NCI-H2227 (cell line): ENCODE measurements around the gene STAT5A.

ENCODE experiments used
- DNase-seq: peaks from one replicate; lab custom pipeline; 2025; ENCODE audit not compliant: unreplicated experiment; lab: John Stamatoyannopoulos, UW

STAT5A gene

DNA sequence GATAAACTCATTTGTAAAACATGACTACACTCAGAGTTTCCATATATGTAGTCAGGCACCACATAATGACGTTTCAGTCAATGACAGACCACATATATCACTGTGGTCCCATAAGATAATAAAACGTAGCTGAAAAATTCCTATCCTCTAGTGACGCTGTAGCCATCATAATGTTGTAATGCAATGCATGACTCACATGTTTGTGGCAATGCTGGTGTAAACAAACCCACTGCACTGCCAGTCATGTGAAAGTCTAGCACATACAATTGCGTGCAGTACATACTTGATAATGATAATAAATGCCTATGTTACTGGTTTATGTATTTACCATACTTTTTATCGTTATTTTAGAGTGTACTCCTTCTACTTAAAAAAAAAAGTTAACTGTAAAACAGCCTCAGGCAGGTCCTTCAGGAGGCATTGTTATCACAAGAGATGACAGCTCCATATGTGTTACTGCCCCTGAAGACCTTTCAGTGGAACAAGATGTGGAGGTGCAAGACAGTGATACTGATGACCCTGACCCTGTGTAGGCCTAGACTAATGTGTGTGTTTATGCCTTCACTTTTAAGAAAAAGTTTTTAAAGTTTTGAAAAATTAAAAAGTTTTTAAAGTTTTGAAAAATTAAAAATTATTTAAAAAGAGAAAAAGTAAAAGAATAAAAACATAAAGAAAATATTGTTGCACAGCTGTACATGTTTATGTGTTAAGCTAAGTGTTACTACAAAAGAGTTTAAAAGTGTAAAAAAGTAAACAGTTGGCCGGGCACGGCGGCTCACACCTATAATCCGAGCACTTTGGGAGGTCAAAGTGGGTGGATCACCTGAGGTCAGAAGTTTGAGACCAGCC, 21.2 kb upstream of the STAT5A start:
- no peak for DNase-seq

DNA sequence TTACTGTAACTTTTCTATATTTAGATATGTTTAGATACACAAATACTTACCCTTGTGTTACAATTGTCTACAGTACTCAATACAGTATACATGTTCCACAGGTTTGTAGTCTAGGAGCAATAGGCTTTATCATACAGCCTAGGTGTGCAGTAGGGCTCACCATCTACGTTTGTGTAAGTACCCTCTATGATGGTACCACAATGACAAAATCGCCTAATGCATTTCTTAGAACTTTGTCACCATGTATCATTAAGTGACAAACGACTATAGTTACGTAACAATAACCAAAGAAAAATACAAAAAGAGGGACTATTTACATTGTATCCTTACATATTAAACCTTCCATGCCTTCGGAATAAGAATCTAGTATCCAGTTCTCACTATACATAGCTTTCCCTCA, 20.1 kb upstream of the STAT5A start:
- no peak for DNase-seq

DNA sequence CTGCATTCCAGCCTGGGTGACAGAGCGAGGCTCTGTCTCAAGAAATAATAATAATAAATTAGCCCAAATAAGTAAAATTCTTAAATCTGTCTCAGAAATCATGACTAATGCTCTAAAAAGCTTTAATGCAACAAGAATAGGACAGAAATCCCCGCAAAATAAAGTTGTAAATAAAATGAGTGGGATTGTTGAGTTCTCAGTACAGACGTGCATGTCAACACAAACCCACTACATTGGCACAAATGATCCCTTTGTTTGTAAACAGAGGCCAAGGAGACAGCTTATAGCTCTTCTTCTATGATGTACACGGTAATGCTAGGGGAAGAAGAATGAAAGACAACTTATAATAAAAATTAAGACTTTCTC, 18.1 kb upstream of the STAT5A start:
- no peak for DNase-seq

DNA sequence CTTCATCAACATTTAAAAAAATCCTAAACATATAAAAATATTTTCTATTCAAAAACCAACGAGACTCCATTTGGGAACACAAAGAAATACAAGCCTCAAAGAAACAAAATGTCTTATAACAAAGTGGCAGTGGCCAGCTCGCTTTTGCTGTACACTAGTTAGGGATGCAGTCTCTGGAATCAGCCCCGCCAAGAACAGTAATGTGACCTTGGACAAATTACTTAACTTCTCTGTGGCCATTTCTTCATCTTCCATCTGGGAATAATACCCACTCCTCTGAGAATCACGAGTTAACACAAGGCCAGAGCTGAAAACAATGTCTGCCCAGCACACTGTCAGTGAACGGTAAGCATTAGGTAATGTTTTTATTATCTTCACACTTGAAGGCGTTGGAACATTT, 17.7 kb upstream of the STAT5A start:
- DNase-seq = no peak

DNA sequence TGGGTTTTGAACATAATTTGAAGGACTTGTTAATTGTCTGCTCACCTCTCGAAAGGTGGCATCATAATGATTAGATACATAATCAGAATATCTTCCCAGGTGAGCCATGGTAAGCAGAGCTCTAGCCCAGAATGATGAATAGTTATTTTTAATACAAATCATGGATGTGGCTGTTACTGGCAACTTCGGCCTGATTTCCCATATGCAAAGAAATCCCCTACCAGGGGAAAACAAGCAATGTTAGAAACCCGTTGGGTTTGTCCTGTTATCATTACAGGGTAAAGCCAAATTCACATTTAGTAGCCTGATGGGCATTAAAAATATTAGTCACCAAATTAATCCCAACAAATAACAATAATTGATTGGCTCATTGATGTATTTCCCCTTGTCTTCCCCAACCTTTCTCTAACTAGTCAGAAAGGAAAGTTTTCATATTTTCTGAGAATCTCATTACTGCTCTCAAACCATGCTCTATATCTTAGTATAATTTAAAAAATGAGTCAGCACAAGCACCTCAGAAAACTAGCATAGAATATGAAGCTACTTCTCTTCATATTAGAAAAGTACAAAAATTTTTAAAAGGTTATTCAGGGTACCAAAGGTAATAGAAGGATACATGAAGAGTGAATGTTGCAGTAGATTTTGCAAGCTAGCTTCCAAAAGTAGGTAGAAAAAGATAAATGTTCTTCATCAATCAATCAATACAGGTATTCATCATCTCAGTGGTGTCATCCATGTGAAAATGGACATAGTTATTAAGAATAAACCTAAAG, 17.1 kb upstream of the STAT5A start:
- DNase-seq = no peak

DNA sequence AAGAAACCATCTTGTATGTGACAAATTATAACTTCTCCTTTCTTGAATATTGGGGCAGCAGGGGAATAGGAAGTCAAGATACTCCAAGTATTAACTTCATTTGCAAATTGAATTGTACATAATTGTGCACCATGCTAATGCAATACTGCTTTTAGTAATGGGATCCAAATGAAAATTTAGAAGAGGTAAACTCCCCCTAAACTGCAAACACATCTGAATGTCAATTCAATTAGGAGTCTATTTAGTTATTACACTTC, 16.6 kb upstream of the STAT5A start:
- DNase-seq = no peak

DNA sequence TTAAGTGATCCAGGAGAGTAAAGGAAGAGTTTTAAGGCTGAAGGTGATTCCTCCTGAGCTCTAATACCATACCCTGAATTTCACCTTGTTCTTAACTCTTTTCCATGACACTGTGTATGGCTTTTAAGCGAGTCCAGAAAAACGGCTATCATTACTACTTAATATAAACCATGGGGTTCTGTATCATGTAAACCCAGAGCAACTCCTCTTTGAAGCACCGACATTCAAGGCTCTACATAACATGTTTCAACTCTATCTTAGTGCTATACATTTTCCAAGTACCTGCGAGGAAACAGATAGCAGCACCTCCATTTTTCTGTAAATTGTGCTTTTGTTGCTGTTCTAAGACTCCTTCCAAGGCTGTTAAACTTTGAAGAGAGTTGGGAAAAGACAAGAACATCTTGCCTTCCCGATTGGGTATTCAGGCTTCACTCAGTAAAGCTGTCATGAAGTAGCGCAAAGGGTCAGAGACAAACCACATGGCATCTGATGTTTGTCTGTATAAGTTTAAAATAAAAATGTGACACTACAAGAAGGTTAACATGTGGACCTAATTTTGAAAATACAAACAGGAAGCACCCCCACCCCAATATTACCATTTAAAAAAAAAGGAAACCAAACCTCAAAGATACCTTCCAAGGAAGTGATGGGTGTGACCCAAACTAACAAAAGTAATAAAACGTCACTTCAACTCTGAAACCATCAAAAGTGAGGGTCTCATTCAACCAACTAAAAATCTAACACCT, 16.0 kb upstream of the STAT5A start:
- DNase-seq = no peak

DNA sequence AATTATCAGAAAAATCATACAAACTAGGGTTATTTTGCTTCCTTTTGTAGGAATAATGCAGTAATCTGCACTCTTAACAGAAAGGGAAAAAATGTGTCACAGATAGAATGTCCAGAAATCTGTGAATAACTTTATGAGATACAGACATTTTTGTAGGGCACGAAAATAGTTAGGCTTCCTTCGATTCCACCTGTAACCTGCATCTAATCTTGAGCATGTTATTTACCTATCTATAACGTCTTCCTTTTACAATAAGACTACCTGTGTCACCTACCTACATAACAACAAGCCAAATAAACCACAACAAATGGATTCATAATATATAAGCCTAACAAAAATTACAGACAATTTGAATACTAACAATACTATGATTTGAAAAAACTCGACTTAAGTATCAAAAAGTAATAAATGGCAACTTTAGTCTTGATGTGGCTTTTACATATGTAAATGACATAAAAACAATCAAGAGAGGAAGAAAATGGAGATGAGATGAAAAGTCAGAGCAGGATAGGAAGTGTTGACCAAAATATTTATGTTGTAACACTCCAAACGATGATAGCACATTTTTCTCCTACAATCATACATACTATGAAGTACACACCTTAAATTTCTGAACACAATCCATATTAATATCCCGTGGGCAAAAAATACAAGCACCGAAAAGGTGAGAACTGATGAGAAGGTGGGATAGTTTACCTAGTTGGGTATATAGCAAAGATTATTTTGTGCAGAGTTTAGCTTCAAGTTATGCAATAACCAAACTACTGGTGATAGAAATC, 14.6 kb upstream of the STAT5A start:
- no peak for DNase-seq

DNA sequence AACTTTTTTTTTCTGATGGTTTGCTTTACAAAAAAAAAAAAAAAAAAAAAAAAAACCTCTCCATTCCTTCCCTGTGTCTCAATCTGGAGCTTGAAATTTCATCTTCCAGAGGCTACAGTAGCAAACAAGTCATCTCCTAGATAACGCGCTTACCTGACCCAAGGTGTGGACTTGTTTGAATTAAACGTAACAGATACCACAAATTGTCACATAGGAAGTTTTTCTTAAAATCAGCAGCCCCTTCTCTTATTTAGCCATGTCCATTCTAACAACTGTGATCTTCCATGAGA, 14.1 kb upstream of the STAT5A start:
- no peak for DNase-seq

DNA sequence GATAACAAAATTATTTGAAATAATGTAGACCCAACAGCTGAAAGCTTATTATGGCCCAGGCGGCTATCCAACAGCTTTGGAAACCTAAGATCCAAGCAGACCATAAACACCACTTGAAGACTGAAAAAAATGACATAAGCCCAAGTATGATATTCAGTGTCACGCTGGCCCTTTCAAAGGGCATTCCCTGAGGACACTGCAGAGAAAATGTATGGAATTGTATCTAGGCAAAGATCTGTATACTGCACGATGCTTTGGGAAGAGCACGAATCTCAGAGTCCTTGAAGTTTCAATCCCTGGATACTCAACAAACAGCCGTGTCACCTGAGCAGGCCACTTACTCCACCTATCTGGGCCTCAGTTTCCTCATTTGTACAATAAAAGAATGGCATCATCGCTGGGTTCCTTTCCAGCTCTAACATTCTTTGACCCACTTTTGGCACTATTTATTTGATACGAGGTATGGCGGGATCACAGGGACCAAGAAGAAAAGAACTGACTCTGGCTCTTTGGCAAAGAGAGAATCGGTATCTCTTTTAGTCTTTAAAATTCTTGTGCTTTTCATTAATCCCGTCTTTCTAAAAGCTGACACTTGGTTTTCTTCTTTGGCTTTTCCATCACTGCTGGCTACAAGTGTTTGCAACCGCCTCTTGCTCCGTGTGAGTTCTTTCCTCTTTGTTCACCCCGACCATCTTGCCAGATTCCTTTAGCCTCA, 13.3 kb upstream of the STAT5A start:
- DNase-seq = no peak

DNA sequence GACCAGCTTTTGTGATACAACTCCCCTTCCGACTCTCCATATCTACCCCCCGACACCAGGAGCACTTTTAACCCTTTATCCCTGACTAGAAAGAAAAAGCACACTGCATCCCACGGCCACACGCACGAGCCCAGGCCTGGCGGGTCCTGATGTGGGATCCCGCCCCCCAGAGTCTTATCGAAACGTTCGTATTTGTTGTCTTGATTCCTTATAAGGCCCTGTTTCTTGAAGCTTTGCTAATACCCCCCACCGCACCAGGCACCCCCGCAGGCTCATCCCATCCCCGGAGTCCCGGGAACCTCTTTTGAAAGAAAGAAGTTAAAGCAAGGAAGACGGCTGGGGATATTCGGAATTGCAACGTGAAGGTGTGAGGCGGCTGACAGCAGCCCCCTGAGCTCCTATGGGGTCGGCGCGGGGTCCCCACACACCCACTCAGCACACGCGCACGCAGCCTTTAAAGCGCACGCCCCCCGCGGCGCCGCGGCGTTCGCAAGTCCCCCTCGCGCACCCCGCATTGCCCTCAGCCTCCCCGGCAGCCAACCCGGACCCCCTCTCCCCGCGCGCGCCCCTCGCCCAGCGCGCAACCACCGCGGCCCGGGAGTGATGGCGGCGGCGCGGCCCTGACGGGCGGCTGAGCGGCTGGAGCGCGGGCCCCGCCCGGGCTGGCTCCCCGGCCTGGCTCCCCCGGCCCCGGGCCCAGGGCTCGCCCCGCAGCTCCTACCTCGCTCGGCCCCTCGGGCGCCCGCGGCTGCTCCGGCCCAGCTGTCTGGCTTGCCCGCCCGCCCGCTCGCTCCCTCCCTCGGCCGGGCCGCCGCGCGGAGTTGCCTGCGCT, 12.6 kb upstream of the STAT5A start:
- peak; percentile 70 for DNase-seq

DNA sequence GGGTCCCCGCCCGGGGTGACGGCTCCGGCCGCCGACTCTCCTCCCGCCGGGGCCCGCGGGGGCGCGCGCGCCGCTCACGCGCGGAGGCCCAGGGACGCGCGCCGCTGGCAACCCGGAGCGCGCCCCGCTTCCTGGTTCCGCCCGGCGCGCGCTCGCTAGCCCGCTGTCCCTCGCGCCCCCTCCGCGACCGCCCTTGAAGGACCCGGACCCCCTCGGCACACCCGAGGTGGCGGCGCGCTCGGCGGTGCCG, 12.0 kb upstream of the STAT5A start, which contains the start of gene STAT5B:
STAT5B (minus strand) TSS at position 33 of the 250 bp plus-strand sequence. CDS start 44,264 bp downstream, outside the sequence.
- peak; percentile 86 for DNase-seq

DNA sequence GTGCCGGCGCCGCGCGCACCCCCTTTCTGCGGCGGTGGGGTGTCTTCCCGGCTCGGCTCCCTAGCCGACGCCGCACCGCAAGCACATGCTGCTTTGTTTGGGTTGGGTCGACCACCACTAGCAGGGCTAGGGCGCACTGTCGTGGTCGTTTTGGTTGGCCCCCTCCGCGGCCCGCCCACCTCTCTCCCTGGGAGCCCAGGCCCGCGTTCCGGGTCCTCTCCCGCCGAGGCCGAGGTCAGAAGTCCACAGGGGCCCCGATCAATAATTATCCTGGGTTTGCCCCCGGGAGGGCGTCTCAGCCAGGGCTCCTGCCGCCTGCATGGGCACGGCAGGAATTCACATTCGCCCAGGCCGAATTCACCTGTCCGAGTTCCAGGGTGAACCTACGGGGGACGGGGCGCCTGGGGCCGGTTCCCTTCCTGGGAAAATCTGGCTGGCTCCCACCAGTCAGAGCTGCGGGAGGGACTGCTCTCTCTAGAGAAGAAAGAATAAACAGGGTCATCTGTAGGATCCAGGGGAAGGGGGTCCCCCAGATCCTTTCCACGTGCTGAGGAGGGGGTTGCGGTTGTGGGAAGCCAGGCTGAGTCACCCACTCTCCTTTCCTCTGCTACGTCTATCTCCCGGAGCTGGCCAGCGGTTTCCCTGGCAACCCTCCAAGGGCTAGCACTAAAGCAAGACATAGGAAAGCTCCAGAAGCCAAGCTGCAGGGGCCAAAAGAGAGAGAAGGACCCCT, 11.5 kb upstream of the STAT5A start:
- peak; percentile 75 for DNase-seq

DNA sequence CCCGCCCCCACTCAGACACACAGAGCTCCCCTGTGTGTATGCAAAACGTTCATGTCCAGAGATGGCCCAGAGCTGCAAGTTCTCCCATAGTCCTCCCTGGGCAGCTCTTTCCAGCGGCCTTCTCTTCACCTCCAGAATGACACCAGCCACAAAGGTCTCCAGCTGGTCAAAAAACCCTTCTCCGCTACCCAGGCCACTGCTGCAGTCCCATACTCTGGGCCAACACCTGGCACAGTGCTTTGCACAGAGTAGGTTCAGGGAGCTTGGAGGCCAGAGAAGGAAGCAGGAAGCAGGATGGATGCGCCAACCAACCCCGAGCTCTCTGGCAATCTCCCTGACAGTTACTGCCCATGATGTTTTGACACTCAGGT, 11.0 kb upstream of the STAT5A start:
- DNase-seq = no peak

DNA sequence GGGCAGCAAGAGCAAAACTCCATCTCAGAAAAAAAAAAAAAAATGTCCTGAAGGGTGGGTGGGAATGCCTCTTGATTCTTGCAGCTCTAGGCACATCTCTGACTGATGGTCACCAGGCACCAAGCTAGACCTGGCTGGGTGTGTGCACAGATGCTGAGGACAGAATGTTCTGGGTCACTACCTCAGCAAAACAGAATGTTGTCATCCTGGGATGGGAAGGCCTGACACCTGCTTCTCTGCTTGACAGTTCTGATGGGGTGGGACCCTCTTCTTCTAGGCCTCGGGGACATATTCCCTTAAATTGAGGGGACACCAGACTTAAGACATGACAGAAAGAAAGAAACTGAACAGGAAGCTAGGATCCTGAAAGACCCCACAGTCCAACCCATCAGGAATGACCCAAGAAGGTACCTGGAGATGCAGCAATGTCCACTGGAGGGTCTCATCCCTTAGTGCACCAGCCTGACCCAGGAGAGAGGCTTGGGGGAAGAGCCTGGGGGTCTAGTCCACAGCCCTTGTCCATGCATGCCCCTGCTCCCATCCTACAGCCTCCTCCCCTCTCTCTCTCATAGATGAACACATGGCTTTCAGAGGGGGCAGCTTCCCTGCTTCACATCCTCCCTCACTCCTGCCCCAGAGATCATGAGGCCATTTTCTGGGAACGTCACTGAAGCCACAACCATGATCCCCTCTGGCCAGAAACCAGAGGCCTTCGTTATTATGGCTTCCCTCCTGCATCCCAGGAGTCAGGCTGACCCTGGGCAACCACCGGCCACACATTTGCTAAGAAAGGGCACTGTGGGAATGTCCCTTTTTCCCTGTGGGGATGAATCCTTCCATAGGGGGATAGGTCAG, 8.3 kb upstream of the STAT5A start:
- DNase-seq = no peak

DNA sequence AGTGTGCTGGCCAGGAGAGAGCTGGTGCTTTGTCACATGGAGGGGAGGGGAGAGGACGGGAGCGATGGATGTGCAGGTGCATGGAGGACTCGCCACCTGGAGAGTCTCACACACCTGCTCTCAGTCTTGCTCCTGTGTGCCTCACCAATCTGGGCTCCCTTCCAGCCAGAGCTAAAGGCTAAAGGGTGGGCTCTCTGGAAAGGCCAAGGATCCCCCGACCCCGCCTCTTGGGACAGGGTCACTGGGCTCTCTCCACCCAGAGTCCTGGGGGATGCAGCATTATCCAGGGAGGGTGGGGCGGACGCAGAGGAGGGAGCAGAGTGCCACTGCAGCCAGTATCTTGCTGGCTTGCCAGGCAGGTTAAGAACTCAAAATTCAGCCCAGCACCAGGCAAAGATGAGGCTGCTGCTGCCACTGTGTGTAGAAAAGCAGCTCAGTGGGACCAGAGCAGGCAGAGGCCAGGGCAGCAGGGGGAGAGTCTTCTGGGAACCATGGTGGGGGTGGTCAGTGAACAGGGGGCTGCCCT, 6.7 kb upstream of the STAT5A start:
- no peak for DNase-seq

DNA sequence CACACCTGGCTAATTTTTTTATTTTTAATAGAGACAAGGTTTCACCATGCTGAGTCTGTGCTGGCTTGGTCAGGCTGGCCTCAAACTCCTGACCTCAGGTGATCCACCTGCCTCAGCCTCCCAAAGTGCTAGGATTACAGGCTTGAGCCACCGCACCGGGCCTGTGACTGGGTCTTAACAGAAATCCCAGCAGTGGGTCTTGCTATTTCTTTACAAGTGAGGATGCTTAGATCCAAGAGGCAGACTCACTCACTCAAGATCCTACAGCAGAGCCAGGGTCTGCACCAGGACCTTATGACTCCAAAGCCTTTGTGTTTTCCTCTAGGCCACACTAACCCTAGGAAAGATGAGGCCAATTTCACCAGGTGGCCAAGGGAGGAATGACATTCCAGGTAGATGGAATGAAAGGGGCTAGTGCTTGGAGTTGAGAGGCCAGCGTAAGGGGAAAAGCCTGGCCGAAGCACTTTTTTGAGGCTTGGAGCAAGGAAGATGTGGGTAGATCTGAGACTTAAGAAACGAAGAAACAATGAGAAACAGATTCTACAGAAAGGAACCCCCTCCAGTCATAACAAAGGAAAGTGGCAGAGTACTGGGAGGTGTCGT, 5.7 kb upstream of the STAT5A start:
- DNase-seq = no peak
